ENCODE data around the gene CROCC2.

- TF ChIP-seq POLR2A (IDR thresholded peaks at IDR 0.05; ENCODE audit: low read length) (no peak), CTCF (IDR thresholded peaks at IDR 0.05) (no peak), KDM1A (IDR thresholded peaks at IDR 0.05; ENCODE audit: low read depth) (no peak), MAX (IDR thresholded peaks at IDR 0.05) (no peak), BHLHE40 (IDR thresholded peaks at IDR 0.05; ENCODE audit: low read depth, low read length) (no peak), CHD2 (IDR thresholded peaks at IDR 0.05; ENCODE audit: low read length, partially characterized antibody) (no peak), ZSCAN20 (CRISPR knock-in tag; IDR thresholded peaks at IDR 0.05) (no peak), RFX5 (IDR thresholded peaks at IDR 0.05) (no peak), EP300 (IDR thresholded peaks at IDR 0.05) (no peak), MAZ (IDR thresholded peaks at IDR 0.05; ENCODE audit: borderline replicate concordance, low read depth, low read length) (no peak), FOSL2 (IDR thresholded peaks at IDR 0.05) (no peak), FOSL2 (CRISPR knock-in tag; IDR thresholded peaks at IDR 0.05) (no peak)
These were observed 20.0 kb upstream of the CROCC2 start for GRCh38 chr2:240886023-240886565.
